A549 (cell line): ENCODE measurements around the gene JARID2. TPM values are rescaled to one million over a fixed set of nuclear protein-coding genes. Genes with fewer than 3 reads are reported as not detected.

Experiments used
- ATAC-seq, 2 experiments: fragments of 200-7000 bp in 1 of 2; fragments of >200 bp in 1 of 2; cut with Nextera tagmentation in 1 of 2; cut with Tn5 transposase in 1 of 2; 3 replicates each; pipeline versions ENCODE4 v1.8.0 to v1.9.1; 2018 to 2020; ENCODE audit warnings: mild to moderate bottlenecking in 1 of 2, moderate library complexity in 1 of 2
- CTCF ChIA-PET: fragments of 300-600 bp; sonication (Branson Sonifier 250); formaldehyde crosslinking; extraction: SDS; loops from one replicate; lab custom pipeline; 2021; ENCODE audit warnings: antibody characterized with exemption, inconsistent platforms; lab: Yijun Ruan, JAX
- POLR2A ChIA-PET: fragments of 350-600 bp; formaldehyde crosslinking; extraction: SDS; loops from one replicate; lab custom pipeline; 2021; ENCODE audit warnings: antibody characterized with exemption, inconsistent platforms; lab: Yijun Ruan, JAX
- DNase-seq, 2 experiments: peaks; one replicate each; pipeline versions ENCODE4 v3.0.0 to v3.0.0-alpha.2; 2011 to 2016; ENCODE audit warnings: low read depth in 1 of 2, low spot score in 1 of 2
- FAIRE-seq: peaks from 2 replicates; lab custom pipeline; 2011; peaks lifted over from hg19 to GRCh38; lab: Jason Lieb, UNC
- H3K27ac ChIP-seq, 2 experiments: fragments of >200 bp; sonication (Bioruptor Twin); formaldehyde crosslinking; 3 replicates each; pipeline ENCODE4 v1.5.1; 2016 to 2017
- H3K4me1 ChIP-seq: fragments of >200 bp; sonication (Bioruptor Twin); formaldehyde crosslinking; 3 replicates; pipeline ENCODE4 v1.6.1; 2016
- H3K4me2 ChIP-seq: fragments of >200 bp; sonication (Bioruptor Twin); formaldehyde crosslinking; 3 replicates; pipeline ENCODE4 v1.6.1; 2016
- H3K4me3 ChIP-seq: fragments of >200 bp; sonication (Bioruptor Twin); formaldehyde crosslinking; 3 replicates; pipeline ENCODE4 v1.5.1; 2016
- H3K9me3 ChIP-seq: fragments of >200 bp; sonication (Bioruptor Twin); formaldehyde crosslinking; 3 replicates; pipeline ENCODE4 v1.6.1; 2016
- CBX2 ChIP-seq: fragments of 200-600 bp; sonication (generic); IDR thresholded peaks from 2 replicates; pipeline ENCODE4 v1.6.1; 2016; ENCODE audit warnings: low read depth, mild to moderate bottlenecking, borderline replicate concordance
- CBX8 ChIP-seq: fragments of 200-600 bp; sonication (generic); IDR thresholded peaks from 2 replicates; pipeline ENCODE4 v1.6.1; 2016
- CEBPB ChIP-seq, 2 experiments: fragments of >200 bp in 1 of 2; sonication (Bioruptor Twin) in 1 of 2; formaldehyde crosslinking in 1 of 2; IDR thresholded peaks; 2 replicates each; pipeline ENCODE4 v1.6.1; 2012 to 2016
- CHD4 ChIP-seq: fragments of 200-600 bp; sonication (generic); IDR thresholded peaks from 2 replicates; pipeline ENCODE4 v1.6.1; 2016; ENCODE audit warnings: antibody characterized with exemption, mild to moderate bottlenecking, borderline replicate concordance
- EHMT2 ChIP-seq: fragments of 200-600 bp; sonication (generic); IDR thresholded peaks from 2 replicates; pipeline ENCODE4 v1.6.1; 2016; ENCODE audit warnings: antibody characterized with exemption, low read depth, mild to moderate bottlenecking, moderate library complexity
- EP300 ChIP-seq, 2 experiments: fragments of >200 bp; sonication (Bioruptor Twin); formaldehyde crosslinking; IDR thresholded peaks; 2 replicates in 1 of 2; 3 replicates in 1 of 2; pipeline ENCODE4 v1.6.1; 2016 to 2017
- FOSL2 ChIP-seq, 2 experiments: fragments of 450-650 bp in 1 of 2; fragments of >200 bp in 1 of 2; sonication (Bioruptor Twin) in 1 of 2; formaldehyde crosslinking; IDR thresholded peaks; 2 replicates each; pipeline versions ENCODE4 v1.5.0 to v1.6.1; 2016 to 2020; ENCODE audit warnings: mild to moderate bottlenecking in 1 of 2, moderate library complexity in 1 of 2
- FOXS1 ChIP-seq: fragments of 250-450 bp; sonication (Bioruptor Pico); IDR thresholded peaks from 2 replicates; pipeline ENCODE4 v1.5.0; 2020; ENCODE audit warnings: mild to moderate bottlenecking, moderate library complexity
- HMGXB4 ChIP-seq: fragments of 250-450 bp; sonication (Bioruptor Pico); IDR thresholded peaks from 2 replicates; pipeline ENCODE4 v1.5.0; 2021; ENCODE audit warnings: mild to moderate bottlenecking, moderate library complexity, borderline replicate concordance
- HOXA7 ChIP-seq: fragments of 250-450 bp; sonication (Bioruptor Pico); IDR thresholded peaks from 2 replicates; pipeline ENCODE4 v1.5.0; 2020; ENCODE audit warnings: mild to moderate bottlenecking, moderate library complexity
- JUN ChIP-seq, 2 experiments: fragments of >200 bp; sonication (Bioruptor Twin); formaldehyde crosslinking; IDR thresholded peaks; 2 replicates in 1 of 2; 3 replicates in 1 of 2; pipeline ENCODE4 v1.6.1; 2016 to 2017
- KDM5A ChIP-seq: fragments of 200-600 bp; sonication (generic); IDR thresholded peaks from 2 replicates; pipeline ENCODE4 v1.6.1; 2016; ENCODE audit warnings: antibody characterized with exemption, mild to moderate bottlenecking
- MAFK ChIP-seq: fragments of 450-650 bp; IDR thresholded peaks from 2 replicates; pipeline ENCODE4 v1.6.1; 2014; ENCODE audit not compliant: partially characterized antibody
- MYC ChIP-seq: IDR thresholded peaks from 2 replicates; pipeline ENCODE4 v1.6.1; 2012; ENCODE audit warnings: mild to moderate bottlenecking, inconsistent platforms, low read length, improper control_type of control experiment, borderline replicate concordance
- PHF8 ChIP-seq: fragments of 200-600 bp; sonication (generic); IDR thresholded peaks from 2 replicates; pipeline ENCODE4 v1.6.1; 2016; ENCODE audit warnings: low read depth, mild to moderate bottlenecking, antibody characterized with exemption, moderate library complexity, borderline replicate concordance
- RCOR1 ChIP-seq: fragments of 150-350 bp; IDR thresholded peaks from 2 replicates; pipeline ENCODE4 v1.6.1; 2014; ENCODE audit warnings: antibody characterized with exemption, low read length, low read depth
- RNF2 ChIP-seq: fragments of 200-600 bp; sonication (generic); IDR thresholded peaks from 2 replicates; pipeline ENCODE4 v1.6.1; 2016; ENCODE audit warnings: low read depth, mild to moderate bottlenecking, antibody characterized with exemption, moderate library complexity, borderline replicate concordance
- SREBF2 ChIP-seq: fragments of 450-650 bp; IDR thresholded peaks from 2 replicates; pipeline ENCODE4 v1.6.1; 2014; ENCODE audit warnings: mild to moderate bottlenecking, moderate library complexity
- ZFP36 ChIP-seq: fragments of 450-650 bp; IDR thresholded peaks from 2 replicates; pipeline ENCODE4 v1.6.1; 2014; ENCODE audit warnings: borderline replicate concordance; ENCODE audit not compliant: partially characterized antibody
- ZNF302 ChIP-seq: fragments of 250-450 bp; sonication (Bioruptor Pico); IDR thresholded peaks from 2 replicates; pipeline ENCODE4 v1.9.0; 2021; ENCODE audit warnings: inconsistent platforms, mild to moderate bottlenecking, moderate library complexity
- WGBS: methylation state at CpG from one replicate; pipeline ENCODE4 v1.1.6; 2017; ENCODE audit errors: missing lambda C conversion rate; 5-methylcytosine and 5-hydroxymethylcytosine counted together
- polyA plus RNA-seq, 4 experiments: library from polyadenylated mRNA; depleted of rRNA in 3 of 4; stranded (reverse); fragments of >200 nt; fragmentation: RNase III in 1 of 4; extraction: RNeasy Plus Mini Kit Qiagen cat#74134 plus additional on column Dnase treatment in 1 of 4; gene quantifications; 2 replicates in 3 of 4; 3 replicates in 1 of 4; pipeline ENCODE4 v1.2.3, GENCODE V29; 2011 to 2017
- TF ChIP-seq, protein P1 (sequence below): fragments of >200 bp; sonication (Bioruptor Twin); formaldehyde crosslinking; IDR thresholded peaks from 3 replicates; pipeline ENCODE4 v1.5.1; 2016
- TF ChIP-seq, protein P2 (sequence below): fragments of 200-600 bp; sonication (generic); IDR thresholded peaks from 2 replicates; pipeline ENCODE4 v1.6.1; 2016; ENCODE audit warnings: antibody characterized with exemption, mild to moderate bottlenecking, moderate library complexity
- TF ChIP-seq, protein P3 (sequence below): fragments of 450-650 bp; IDR thresholded peaks from 2 replicates; pipeline ENCODE4 v1.6.1; 2014; ENCODE audit warnings: antibody characterized with exemption

Gene JARID2
- polyA plus RNA-seq, 2 of the 4 experiments (the other 2 are of a cell fraction): 7.8 to 8.3 TPM

DNA sequence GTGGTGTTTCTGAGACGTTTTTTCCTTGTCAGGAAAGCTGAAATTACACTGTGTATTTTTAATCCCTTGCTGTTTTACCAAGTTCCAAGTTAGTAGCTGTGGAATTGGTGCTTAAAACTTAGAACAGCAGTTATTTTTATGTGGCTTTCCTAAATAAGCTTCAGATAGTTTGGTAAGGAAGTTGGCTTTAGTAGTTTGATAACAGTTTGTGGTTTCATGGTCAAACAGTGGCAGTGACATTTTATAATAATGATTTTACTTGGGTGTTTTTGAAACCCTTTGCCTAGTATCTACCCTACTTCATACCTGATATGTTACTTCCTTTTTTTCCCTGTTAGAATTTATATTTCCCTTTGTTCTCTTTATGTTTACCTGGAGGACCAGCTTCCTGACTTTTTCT, 164.9 kb downstream of the JARID2 start:
- H3K4me1 ChIP-seq: peaks cover 6% of the 10 kb centered on the region; the same call in 1 of the 3 replicates
- CTCF ChIA-PET: no interaction called here
- no peak overlapping the region for H3K4me2 ChIP-seq
- H3K27ac ChIP-seq: no peak overlapping the region
- no peak overlapping the region for H3K4me3 ChIP-seq
- TF ChIP-seq EHMT2 (no peak), MAFK (no peak), EP300 (IDR thresholded peaks at IDR 0.05) (no peak), CBX8 (no peak), RNF2 (no peak), HOXA7 (CRISPR knock-in tag) (no peak), PHF8 (no peak)
- TF ChIP-seq, protein P1, sequence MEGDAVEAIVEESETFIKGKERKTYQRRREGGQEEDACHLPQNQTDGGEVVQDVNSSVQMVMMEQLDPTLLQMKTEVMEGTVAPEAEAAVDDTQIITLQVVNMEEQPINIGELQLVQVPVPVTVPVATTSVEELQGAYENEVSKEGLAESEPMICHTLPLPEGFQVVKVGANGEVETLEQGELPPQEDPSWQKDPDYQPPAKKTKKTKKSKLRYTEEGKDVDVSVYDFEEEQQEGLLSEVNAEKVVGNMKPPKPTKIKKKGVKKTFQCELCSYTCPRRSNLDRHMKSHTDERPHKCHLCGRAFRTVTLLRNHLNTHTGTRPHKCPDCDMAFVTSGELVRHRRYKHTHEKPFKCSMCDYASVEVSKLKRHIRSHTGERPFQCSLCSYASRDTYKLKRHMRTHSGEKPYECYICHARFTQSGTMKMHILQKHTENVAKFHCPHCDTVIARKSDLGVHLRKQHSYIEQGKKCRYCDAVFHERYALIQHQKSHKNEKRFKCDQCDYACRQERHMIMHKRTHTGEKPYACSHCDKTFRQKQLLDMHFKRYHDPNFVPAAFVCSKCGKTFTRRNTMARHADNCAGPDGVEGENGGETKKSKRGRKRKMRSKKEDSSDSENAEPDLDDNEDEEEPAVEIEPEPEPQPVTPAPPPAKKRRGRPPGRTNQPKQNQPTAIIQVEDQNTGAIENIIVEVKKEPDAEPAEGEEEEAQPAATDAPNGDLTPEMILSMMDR: no peak
- WGBS: 24% methylated on average over 1 of the region's 1 CpG
- POLR2A ChIA-PET: no interaction called here
- H3K9me3 ChIP-seq: no peaks in the 10 kb centered on the region
- FAIRE-seq (no peak), DNase-seq (no peak), ATAC-seq (no peak)

DNA sequence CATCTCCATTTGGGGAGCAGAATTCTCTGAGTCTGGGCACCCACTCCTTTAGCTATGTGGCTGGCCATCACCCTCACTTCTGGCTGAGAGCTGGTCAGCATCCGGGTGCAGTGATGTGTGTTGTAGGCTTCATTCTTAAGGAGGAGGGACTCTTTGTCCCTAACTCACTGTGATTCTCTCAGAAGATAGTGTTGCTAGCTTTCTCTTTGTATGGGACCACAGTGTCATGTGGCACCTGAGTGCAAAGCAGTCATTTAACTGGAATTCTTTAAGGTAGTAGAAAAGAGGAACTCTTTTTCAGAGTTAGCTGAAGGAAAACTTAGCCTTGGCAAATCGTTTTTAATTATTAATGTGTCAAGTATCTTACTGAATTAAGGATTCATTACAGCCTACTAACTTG, 165.9 kb downstream of the JARID2 start:
- WGBS: 60% methylated on average over 2 of the region's 2 CpGs
- DNase-seq: no peak
- Histone ChIP-seq H3K27ac (no peak overlapping the region), H3K9me3 (no peaks in the 10 kb centered on the region), H3K4me1 (peaks cover 6% of the 10 kb centered on the region; the same call in 1 of the 3 replicates), H3K4me3 (no peak overlapping the region)
- ATAC-seq: no peak
- POLR2A ChIA-PET: no interaction called here
- TF ChIP-seq CHD4 (no peak), ZFP36 (no peak), JUN (IDR thresholded peaks at IDR 0.05) (no peak), FOSL2 (IDR thresholded peaks at IDR 0.05) (no peak), FOSL2 (CRISPR knock-in tag; IDR thresholded peaks at IDR 0.05) (no peak), HMGXB4 (CRISPR knock-in tag) (no peak), FOXS1 (CRISPR knock-in tag) (no peak), CBX2 (no peak), MAFK (no peak), KDM5A (no peak), MYC (no peak), SREBF2 (no peak), ZNF302 (no peak), RCOR1 (no peak), PHF8 (no peak), CEBPB (IDR thresholded peaks at IDR 0.05) (no peak)
- TF ChIP-seq, protein P2, sequence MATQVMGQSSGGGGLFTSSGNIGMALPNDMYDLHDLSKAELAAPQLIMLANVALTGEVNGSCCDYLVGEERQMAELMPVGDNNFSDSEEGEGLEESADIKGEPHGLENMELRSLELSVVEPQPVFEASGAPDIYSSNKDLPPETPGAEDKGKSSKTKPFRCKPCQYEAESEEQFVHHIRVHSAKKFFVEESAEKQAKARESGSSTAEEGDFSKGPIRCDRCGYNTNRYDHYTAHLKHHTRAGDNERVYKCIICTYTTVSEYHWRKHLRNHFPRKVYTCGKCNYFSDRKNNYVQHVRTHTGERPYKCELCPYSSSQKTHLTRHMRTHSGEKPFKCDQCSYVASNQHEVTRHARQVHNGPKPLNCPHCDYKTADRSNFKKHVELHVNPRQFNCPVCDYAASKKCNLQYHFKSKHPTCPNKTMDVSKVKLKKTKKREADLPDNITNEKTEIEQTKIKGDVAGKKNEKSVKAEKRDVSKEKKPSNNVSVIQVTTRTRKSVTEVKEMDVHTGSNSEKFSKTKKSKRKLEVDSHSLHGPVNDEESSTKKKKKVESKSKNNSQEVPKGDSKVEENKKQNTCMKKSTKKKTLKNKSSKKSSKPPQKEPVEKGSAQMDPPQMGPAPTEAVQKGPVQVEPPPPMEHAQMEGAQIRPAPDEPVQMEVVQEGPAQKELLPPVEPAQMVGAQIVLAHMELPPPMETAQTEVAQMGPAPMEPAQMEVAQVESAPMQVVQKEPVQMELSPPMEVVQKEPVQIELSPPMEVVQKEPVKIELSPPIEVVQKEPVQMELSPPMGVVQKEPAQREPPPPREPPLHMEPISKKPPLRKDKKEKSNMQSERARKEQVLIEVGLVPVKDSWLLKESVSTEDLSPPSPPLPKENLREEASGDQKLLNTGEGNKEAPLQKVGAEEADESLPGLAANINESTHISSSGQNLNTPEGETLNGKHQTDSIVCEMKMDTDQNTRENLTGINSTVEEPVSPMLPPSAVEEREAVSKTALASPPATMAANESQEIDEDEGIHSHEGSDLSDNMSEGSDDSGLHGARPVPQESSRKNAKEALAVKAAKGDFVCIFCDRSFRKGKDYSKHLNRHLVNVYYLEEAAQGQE: no peak
- TF ChIP-seq, protein P3, sequence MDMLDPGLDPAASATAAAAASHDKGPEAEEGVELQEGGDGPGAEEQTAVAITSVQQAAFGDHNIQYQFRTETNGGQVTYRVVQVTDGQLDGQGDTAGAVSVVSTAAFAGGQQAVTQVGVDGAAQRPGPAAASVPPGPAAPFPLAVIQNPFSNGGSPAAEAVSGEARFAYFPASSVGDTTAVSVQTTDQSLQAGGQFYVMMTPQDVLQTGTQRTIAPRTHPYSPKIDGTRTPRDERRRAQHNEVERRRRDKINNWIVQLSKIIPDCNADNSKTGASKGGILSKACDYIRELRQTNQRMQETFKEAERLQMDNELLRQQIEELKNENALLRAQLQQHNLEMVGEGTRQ: no peak
- TF ChIP-seq, all 56 proteins: peak for 0
- no peak for FAIRE-seq
- CTCF ChIA-PET: no interaction called here
- H3K4me2 ChIP-seq: no peak overlapping the region
